Head of caudate nucleus (tissue), 42 donors: Measurements from ENCODE around the gene STEAP1B.
"Not testable (repeated sequence)": the region's sequence is repeated elsewhere in the genome, so short reads cannot be mapped to it uniquely, and the experiment has no call there.

Experiments
- DNase-seq, 42 donors: peaks; one replicate each; pipeline versions ENCODE4 v3.0.0 to v3.0.0-alpha.2; 2020 to 2021; ENCODE audit warnings: mixed read lengths in 7 of 42
- intact Hi-C: fragments of 100-400 bp; cut with DNase I; formaldehyde crosslinking; loops from one replicate; pipeline ENCODE4 v1.15.0; 2022

The STEAP1B gene

DNA sequence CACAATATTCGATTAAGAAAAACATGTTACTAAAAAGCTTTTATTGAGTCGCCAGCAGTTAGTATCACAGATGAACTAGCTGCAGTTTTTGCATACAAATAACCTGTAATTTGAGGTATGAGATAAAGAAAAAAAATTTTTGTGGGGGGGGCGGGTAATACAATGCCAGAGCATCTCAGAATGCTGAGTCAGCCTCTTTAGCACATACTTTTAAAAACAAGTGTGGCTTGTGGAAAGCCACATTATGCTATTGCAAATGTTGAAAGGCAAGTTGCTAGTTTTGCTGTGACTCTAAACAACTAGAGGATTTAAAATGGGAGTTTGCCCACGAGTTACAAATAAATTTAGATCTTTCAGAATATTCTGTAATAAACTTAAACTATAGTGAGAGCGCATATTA is 2.1 kb upstream of the STEAP1B start:
- intact Hi-C loops, result not testable (repeated sequence)

DNA sequence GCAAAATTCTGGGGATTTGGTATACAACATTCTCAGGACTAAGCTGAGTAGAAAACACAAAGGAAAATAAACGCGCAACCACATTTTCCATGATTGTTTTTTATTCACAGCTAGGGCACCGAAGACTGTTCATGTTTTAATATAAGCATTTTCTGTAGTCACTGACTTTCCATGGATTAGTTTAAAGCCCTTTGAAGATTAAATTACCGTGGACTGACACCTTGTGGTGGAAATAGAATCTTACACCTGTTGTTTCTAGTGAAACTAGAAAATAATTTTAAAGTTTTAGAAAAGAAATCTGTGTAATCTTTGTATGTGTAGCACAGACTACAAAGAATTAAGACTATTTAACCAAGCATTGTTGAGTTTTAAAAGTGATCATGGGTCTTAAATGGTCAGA is 1.3 kb upstream of the STEAP1B start:
- intact Hi-C loops, result not testable (repeated sequence)
- peak in 2 of 42 donors; percentile 24 to 38 for DNase-seq

More for the DNA sequence above, 2.1 kb upstream of the STEAP1B start:
- not testable (repeated sequence) for DNase-seq

DNA sequence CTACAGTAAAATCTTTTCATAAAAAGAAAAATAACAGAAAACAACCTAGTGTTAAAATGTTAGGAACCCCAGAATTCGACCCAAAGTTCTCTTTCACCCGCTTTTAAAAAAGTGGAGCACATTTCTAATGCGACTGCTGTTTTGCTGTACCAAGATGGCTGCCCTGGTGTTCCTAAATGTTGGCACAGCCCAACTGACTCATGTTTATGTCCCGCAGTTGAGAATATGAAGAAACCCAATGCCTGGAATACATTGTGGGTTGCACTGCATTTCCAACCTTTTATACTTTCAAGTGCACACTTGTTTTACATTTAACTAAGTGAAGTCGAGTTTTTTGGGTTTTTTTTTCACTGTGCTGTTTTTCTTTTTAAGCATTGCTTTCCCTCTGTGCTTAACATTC is 944 bp downstream of the STEAP1B start:
- intact Hi-C loops, result no loop called here
- no peak for DNase-seq

DNA sequence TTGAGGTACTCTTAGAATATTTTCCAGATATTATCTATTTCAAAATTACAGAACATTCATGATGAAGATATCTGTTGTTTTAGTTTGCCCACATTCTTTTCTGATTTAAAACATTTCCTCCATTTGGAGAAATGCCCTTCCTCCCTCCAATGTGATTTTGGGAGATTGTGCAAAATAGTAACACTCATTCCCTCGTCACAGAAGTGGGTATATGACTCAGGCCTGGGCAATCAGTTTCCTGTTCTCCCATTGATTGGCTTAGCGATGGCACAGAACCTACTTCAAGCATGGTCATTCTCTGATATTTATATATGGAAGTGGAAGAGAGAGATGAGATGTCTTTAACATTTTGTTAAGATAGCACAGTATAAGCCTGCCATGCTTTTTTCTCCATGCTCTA is 3.1 kb downstream of the STEAP1B start:
- DNase-seq, intact Hi-C loops: not testable (repeated sequence)

- intact Hi-C loops, DNase-seq: not testable (repeated sequence)
These were observed 3.6 kb downstream of the STEAP1B start for GRCh38 chr7:22496296-22496888.

DNA sequence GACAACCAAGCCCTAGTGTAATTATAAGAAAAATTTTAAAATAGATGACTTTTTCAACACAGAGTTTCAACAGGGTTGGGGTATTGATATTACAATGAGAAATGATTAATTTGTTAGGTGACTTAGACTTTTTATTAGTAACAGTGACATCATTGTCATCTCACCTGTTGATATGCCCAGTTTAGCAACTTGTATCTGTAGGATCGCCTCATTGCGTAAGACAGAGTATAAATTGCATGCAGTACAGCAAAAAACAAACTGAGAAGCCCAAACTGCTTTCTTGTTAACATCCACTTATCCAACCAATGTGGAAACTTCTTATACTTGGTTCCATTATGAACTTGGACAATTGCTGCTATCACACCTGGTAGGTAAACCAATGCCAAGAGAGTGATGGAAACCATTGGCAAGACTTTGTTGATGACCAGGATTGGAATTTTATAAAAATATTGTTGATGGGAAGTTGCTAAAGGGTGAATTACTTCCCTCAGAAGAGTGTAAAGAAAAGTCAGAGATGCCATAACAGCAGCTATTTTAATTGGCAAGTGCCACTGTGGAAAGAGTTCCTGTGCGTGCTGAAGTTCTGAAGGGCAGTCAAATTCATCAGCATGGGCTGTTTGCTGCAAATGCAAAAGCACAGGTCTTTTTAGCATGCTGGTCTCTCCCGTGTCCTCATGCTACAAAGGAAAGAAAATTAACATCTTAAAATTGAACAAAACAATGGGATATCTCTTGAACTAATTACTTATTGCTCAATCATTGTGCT is 6.6 kb downstream of the STEAP1B start:
- DNase-seq, intact Hi-C loops: not testable (repeated sequence)

GRCh38 chr7:22488643-22489462 is 11.1 kb downstream of the STEAP1B start:
- peak; percentile 49 to 94 (median 84) for DNase-seq
- intact Hi-C loops, result loop anchor here (5.0 to 10.0 kb wide), 2 partner anchors 194 to 387 kb away; no protein-coding TSS in a partner anchor

GRCh38 chr7:22487978-22488642 is 11.9 kb downstream of the STEAP1B start:
- intact Hi-C loops, result loop anchor here (5.0 to 10.0 kb wide), 2 partner anchors 193 to 386 kb away; no protein-coding TSS in a partner anchor
- no peak for DNase-seq

DNA sequence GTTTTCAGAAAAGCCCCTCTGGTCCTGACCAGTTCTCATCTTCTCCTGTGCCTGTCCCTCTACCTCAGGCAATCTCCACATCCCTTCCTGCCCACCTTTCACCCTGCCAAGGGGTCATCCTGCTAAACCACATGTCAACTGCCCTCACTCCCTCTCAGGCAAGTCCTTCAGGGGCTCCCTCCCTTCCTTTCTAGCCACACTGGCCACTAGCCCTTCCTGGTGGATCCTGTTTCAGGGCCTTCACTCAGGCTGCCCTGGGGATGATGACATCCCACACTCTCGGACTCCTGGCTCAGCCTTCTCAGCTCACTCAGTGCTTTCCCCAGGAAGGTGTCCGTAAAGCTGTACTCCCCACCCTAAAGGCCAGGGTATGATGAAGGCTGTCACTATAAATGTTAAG is 13.4 kb downstream of the STEAP1B start:
- DNase-seq, result no peak
- intact Hi-C loops, result loop anchor here (5.0 to 10.0 kb wide), 2 partner anchors 192 to 384 kb away; no protein-coding TSS in a partner anchor

DNA sequence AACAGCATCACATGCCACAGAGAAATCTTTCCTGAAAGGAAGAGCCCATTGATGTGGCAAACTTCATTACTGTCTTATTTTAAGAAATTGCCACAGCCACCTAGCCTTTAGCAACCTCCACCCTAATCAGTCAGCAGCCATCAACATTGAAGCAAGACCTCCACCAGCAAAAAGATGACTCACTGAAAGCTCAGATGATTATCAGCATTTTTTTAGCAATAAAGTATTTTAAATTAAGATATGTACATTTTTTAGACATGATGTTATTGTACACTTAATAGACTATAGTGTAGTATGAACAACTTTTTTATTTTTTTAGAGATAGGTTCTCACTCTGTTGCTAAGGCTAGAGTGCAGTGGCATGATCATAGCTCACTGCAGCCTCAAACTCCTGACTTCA is 14.8 kb downstream of the STEAP1B start:
- intact Hi-C loops, result loop anchor here (5.0 to 10.0 kb wide), 2 partner anchors 190 to 383 kb away; no protein-coding TSS in a partner anchor
- no peak for DNase-seq

DNA sequence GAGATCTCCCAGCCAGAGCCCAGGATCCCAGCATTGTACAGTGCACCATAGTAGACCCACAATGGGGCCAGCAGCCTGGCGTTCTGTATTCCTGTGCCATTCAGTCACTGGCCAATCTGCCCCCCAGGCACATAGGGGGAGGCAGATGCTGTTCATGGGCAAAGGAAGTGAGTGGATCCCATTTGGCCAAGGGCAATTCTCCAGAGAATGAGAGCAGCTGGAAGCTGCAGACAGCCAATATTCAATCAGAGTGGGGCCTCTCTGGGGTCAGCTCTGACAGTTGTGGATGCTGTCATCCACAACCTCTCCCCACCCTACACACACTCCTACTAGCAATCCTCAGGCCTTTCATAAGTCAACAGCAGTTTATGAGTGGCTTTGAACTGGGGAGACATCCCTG is 17.5 kb downstream of the STEAP1B start:
- peak in 2 of 42 donors; percentile 12 to 44 for DNase-seq
- intact Hi-C loops, result loop anchor here (10.0 kb wide), 1 partner anchor 188 kb away; no protein-coding TSS in a partner anchor

DNA sequence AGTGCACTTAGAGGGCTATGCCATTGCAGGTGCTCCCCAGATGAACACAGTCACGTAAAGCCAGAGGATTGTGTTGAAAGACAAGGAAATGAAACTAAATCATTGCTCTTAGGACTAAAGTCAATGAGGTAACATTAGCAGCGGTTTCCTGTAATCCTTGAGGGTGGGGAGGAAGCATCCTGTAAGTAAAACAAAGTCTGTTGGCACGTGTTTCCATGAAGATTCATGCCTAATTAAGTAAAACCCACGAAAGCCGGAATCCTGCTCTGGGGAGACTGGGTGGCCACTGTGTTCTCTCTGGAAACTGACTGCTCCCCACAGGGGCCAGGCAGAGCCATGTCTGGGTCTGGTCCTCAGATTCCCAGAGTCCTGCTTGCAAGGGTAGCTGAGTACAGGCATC is 18.3 kb downstream of the STEAP1B start:
- DNase-seq, result peak in 1 of 42 donors; percentile 41
- intact Hi-C loops, result loop anchor here (10.0 kb wide), 1 partner anchor 187 kb away; no protein-coding TSS in a partner anchor

GRCh38 chr7:22480523-22481075 is 19.4 kb downstream of the STEAP1B start:
- DNase-seq, result peak in 3 of 42 donors; percentile 25 to 49 (median 37)
- intact Hi-C loops, result loop anchor here (10.0 kb wide), 1 partner anchor 186 kb away; no protein-coding TSS in a partner anchor

GRCh38 chr7:22477876-22478450 is 22.0 kb downstream of the STEAP1B start:
- intact Hi-C loops, result no loop called here

DNA sequence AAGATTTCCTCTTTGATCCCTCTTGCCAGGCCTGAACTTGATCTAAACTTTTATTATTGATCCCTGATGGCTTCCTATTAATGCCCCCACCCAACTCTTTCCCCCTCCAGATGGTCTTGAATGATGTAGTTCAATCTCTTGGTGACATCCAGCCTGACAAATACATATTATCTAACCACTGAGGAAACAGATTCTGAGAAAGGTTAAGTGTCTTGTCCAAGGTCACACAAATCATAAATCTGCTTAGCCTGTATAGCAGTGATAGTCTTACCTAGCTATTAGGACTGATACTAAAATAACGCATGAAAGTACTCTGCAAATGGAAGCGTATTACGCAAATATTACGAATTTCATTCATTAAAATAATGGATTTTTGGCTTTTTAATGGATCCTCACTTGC is 22.7 kb downstream of the STEAP1B start:
- intact Hi-C loops, result no loop called here
- no peak for DNase-seq

More at GRCh38 chr7:22477876-22478450, 22.0 kb downstream of the STEAP1B start:
- DNase-seq, result peak in 1 of 42 donors; percentile 40

- peak in 1 of 42 donors; percentile 26 for DNase-seq
- intact Hi-C loops, result no loop called here
These were observed 23.2 kb downstream of the STEAP1B start for GRCh38 chr7:22476824-22477223.

DNA sequence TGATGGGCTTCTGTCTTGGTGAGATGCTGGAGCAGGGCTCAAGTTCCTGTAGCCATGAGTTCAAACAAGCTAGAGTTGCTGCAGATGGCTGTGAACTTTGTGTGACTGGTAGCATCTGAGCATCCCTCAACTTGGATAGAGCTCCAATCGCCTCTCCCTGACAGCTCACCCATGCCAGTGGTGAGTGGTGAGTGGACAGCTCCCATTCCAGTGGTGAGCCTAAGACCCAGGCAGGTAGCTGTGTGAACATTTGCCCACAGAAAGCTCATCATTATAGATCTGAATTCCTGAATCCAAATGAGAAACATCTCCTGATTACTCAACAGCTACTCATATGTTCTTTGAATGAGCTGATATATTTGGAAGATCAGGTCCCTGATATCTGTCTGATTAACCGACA is 25.3 kb downstream of the STEAP1B start:
- DNase-seq, result no peak
- intact Hi-C loops, result no loop called here

DNA sequence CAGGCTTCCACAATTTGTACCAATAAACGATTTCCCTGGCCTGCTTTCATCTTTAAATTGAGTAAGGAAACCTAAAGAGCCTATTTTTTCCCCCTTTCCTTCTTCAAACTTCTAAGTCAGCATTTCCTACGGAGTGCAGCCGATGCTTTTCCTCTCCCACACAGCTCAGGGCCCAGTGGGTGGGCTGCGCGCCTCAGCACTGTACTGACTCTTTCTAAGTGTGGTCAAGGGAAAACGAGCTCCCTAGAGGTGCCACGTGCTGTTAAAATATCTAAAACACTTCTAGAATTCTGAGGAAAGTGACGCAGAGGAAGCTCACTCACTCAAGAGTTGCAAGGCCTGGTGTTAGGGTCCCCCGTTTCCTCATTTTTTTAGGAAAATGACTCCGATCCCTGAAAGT is 29.0 kb downstream of the STEAP1B start:
- DNase-seq, result peak in 1 of 42 donors; percentile 27
- intact Hi-C loops, result no loop called here
